H1 (cell line): ENCODE data around the gene KIF2C.

Source experiments
- CEBPB ChIP-seq: IDR thresholded peaks from 2 replicates; pipeline ENCODE4 v1.6.1; 2012; ENCODE audit warnings: low read depth, low read length
- CREB1 ChIP-seq: IDR thresholded peaks from 2 replicates; pipeline ENCODE4 v1.6.1; 2012; ENCODE audit warnings: inconsistent platforms
- CTCF ChIP-seq, 3 experiments: IDR thresholded peaks; 1 replicate in 2 of 3; 2 replicates in 1 of 3; pipeline versions ENCODE4 v1.5.1 to v1.6.1; 2011; ENCODE audit warnings: low read length in 3 of 3, mild to moderate bottlenecking in 3 of 3, inconsistent platforms in 2 of 3, low read depth in 1 of 3, moderate library complexity in 1 of 3; ENCODE audit not compliant: insufficient read depth in 1 of 3; ENCODE audit errors: control extremely low read depth in 1 of 3
- EZH2 ChIP-seq: fragments of 200-600 bp; sonication (generic); IDR thresholded peaks from 2 replicates; pipeline ENCODE4 v1.7.1; 2012; ENCODE audit warnings: low read depth, mild to moderate bottlenecking, moderate library complexity, low read length, inconsistent platforms; ENCODE audit not compliant: severe bottlenecking
- KDM5A ChIP-seq: fragments of 200-600 bp; IDR thresholded peaks from 2 replicates; pipeline ENCODE4 v1.7.1; 2012; ENCODE audit warnings: mild to moderate bottlenecking, low read length, inconsistent platforms, mixed read lengths
- POLR2A ChIP-seq, 2 experiments: IDR thresholded peaks; 1 replicate in 1 of 2; 2 replicates in 1 of 2; pipeline ENCODE4 v1.6.1; 2011; ENCODE audit warnings: low read depth in 2 of 2, low read length in 2 of 2, mild to moderate bottlenecking in 2 of 2; ENCODE audit errors: control extremely low read depth in 1 of 2
- POLR2AphosphoS5 ChIP-seq: IDR thresholded peaks from 2 replicates; pipeline ENCODE4 v1.6.1; 2011; ENCODE audit warnings: low read depth, low read length
- RAD21 ChIP-seq, 2 experiments: IDR thresholded peaks in 1 of 2; conservative IDR thresholded peaks in 1 of 2; 2 replicates each; pipeline ENCODE4 v1.6.1; 2011; ENCODE audit warnings: low read depth in 2 of 2, low read length in 2 of 2, improper control_type of control experiment in 1 of 2, inconsistent platforms in 1 of 2, mild to moderate bottlenecking in 1 of 2, moderate library complexity in 1 of 2
- SAP30 ChIP-seq: fragments of 300-600 bp; sonication (generic); IDR thresholded peaks from 2 replicates; pipeline ENCODE4 v1.7.1; 2012; ENCODE audit warnings: low read length, moderate library complexity, mild to moderate bottlenecking, inconsistent platforms; ENCODE audit not compliant: insufficient read depth, insufficient replicate concordance
- SP1 ChIP-seq: IDR thresholded peaks from 2 replicates; pipeline ENCODE4 v1.6.1; 2011; ENCODE audit warnings: low read depth, low read length
- TAF1 ChIP-seq: IDR thresholded peaks from 2 replicates; pipeline ENCODE4 v1.6.1; 2011; ENCODE audit warnings: mild to moderate bottlenecking, low read depth, low read length
- YY1 ChIP-seq: IDR thresholded peaks from 2 replicates; pipeline ENCODE4 v1.6.1; 2011; ENCODE audit warnings: low read depth, mild to moderate bottlenecking, low read length

- TF ChIP-seq KDM5A (no peak), SAP30 (no peak), SP1 (no peak), EZH2 (no peak), POLR2AphosphoS5 (no peak), TAF1 (no peak), RAD21 (IDR thresholded peaks at IDR 0.05 in 1 of 2, conservative IDR thresholded peaks at IDR 0.05 in 1 of 2; ENCODE audit: low read depth in 2 of 2, low read length in 2 of 2) (no peak), CREB1 (no peak), CEBPB (no peak), CTCF (IDR thresholded peaks at IDR 0.05; ENCODE audit: control extremely low read depth in 1 of 3, insufficient read depth in 1 of 3, low read depth in 1 of 3, low read length in 3 of 3) (no peak), POLR2A (IDR thresholded peaks at IDR 0.05; ENCODE audit: control extremely low read depth in 1 of 2, low read depth in 2 of 2, low read length in 2 of 2) (no peak), YY1 (no peak)
Measured at GRCh38 chr1:44735992-44736391, 3.6 kb upstream of the KIF2C start.
